Measurements from ENCODE around the gene CCDC74B.
"Not testable (repeated sequence)": the region's sequence is repeated elsewhere in the genome, so short reads cannot be mapped to it uniquely, and the experiment has no call there.

The CCDC74B gene

DNA sequence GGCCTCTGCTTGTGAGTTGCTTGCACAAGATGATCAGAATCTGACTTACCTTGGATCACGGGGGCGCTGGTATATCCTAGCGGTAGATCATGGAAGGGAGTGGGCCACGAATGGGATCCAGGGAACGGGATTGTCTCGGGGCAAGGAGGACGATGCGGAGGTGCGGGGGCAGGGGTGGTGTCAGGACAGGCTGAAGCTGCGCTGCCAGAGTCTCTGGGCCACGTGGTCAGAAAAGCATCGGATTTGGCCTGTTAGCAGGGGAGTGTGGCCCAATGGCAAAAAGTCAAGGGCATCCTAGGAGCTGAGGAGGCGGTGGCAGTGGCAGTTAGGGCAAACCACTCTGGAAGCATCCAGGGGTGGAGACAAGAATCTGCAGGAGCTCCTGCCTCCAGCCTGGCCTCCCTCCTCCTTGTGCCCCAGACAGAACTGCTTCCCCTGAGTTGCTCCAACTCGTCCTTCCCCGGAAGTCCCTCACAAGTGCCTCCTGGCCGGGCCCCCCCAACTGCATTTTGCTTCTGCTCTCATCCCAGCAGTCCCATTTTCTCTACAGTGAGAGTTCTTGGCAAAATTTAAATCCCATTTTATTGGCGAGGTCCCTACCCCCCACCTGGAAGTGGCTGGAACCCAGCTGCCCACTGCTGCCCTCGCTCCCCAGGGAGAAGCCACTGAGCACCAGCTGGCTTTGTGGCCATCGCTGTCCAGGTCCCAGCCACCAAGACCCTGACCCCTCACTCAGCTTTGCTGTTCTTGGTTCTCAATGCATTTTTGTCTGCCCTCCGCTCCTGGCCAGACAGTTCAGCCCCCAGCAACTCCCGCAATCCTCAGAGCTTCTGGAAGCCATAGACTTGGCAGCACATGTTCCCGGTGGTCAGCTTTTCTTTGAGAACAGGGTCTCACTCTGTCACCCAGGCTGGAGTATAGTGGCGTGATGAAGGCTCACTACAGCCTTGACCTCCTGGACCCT, 5.6 kb upstream of the CCDC74B start:
- no peak for DNase-seq (ENCODE audit: extremely low spot score)
- CTCF ChIA-PET = no interaction called here
- TF ChIP-seq SUZ12 (IDR thresholded peaks at IDR 0.05) (no peak), CTBP1 (IDR thresholded peaks at IDR 0.05; ENCODE audit: borderline replicate concordance) (no peak), SP1 (IDR thresholded peaks at IDR 0.05) (no peak), HDGF (IDR thresholded peaks at IDR 0.05; ENCODE audit: borderline replicate concordance) (no peak), BHLHE40 (IDR thresholded peaks at IDR 0.05; ENCODE audit: borderline replicate concordance) (no peak), TARDBP (IDR thresholded peaks at IDR 0.05) (no peak), FOXA1 (IDR thresholded peaks at IDR 0.05) (no peak), FOXK2 (IDR thresholded peaks at IDR 0.05) (no peak), ZNF384 (IDR thresholded peaks at IDR 0.05) (no peak), FOXM1 (IDR thresholded peaks at IDR 0.05; ENCODE audit: borderline replicate concordance) (no peak), L3MBTL2 (conservative IDR thresholded peaks at IDR 0.05) (no peak), ARNT (IDR thresholded peaks at IDR 0.05) (no peak), NFRKB (IDR thresholded peaks at IDR 0.05) (no peak), LEF1 (IDR thresholded peaks at IDR 0.05; ENCODE audit: borderline replicate concordance) (no peak), ELF4 (IDR thresholded peaks at IDR 0.05) (no peak)
- TF ChIP-seq, protein P1, sequence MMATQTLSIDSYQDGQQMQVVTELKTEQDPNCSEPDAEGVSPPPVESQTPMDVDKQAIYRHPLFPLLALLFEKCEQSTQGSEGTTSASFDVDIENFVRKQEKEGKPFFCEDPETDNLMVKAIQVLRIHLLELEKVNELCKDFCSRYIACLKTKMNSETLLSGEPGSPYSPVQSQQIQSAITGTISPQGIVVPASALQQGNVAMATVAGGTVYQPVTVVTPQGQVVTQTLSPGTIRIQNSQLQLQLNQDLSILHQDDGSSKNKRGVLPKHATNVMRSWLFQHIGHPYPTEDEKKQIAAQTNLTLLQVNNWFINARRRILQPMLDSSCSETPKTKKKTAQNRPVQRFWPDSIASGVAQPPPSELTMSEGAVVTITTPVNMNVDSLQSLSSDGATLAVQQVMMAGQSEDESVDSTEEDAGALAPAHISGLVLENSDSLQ (IDR thresholded peaks at IDR 0.05) = no peak
- POLR2A ChIA-PET = interaction anchor here (1.0 kb wide), 1 partner anchor 31 kb away, joined by 3 read pairs; the partner anchor contains the start of gene SMPD4

DNA sequence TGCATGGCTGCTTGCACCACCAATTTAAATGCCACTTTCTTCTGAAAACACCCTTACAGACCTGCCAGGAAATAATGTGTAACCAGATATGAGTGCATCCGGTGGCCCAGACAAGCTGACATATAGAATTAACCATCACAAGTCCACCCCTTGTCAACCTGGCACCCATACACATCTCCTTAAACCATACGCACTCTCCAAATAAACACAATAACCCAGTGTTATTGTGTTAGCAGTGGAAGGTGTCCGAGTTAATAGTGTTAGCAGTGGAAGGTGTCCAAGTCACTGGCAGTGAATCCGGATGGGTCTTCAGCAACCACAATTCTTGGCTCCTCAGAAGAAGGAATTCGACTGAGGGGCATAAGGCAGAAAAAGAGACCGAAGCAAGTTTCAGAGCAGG, 3.6 kb upstream of the CCDC74B start:
- DNase-seq (ENCODE audit: extremely low spot score); CTCF ChIA-PET; POLR2A ChIA-PET: not testable (repeated sequence)

DNA sequence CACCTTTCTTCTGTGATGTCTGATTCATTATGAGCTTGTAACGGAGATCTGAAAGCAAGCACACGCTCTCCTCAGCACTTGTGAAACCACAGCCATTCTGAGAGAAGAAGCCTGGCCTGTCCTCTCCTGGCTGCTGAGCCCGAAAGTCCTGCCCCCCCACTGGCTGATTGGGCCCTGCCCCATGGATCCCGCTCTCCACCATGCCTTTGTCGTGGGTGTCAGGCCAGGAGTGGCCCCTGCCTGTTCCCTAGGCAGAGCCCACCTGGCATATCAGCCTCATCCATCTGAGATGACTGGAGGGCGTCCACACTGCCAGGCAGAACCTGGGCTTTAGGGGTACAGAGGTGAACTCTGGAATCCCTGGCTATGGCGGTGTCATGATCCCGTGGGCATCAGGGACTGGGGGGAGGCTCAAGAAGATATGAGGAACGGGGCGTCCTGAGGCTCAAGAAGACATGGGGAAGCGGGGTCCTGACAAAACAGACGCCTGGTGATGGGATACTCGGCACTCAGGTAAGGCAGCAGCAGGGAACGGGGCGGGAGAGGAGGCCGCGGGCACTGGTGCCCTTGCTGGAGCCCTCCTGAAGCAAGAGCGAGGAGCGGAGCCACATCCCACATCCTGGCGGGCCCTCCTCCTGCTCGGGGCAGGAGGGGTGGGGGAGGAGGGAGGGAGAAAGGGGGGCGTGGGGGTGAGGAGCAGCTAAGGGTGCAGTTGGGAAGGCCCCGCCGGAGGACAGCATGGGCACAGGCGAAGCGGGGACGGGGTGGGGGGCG, 1.5 kb downstream of the CCDC74B start:
- CTCF ChIA-PET; POLR2A ChIA-PET; DNase-seq (ENCODE audit: extremely low spot score): not testable (repeated sequence)

DNA sequence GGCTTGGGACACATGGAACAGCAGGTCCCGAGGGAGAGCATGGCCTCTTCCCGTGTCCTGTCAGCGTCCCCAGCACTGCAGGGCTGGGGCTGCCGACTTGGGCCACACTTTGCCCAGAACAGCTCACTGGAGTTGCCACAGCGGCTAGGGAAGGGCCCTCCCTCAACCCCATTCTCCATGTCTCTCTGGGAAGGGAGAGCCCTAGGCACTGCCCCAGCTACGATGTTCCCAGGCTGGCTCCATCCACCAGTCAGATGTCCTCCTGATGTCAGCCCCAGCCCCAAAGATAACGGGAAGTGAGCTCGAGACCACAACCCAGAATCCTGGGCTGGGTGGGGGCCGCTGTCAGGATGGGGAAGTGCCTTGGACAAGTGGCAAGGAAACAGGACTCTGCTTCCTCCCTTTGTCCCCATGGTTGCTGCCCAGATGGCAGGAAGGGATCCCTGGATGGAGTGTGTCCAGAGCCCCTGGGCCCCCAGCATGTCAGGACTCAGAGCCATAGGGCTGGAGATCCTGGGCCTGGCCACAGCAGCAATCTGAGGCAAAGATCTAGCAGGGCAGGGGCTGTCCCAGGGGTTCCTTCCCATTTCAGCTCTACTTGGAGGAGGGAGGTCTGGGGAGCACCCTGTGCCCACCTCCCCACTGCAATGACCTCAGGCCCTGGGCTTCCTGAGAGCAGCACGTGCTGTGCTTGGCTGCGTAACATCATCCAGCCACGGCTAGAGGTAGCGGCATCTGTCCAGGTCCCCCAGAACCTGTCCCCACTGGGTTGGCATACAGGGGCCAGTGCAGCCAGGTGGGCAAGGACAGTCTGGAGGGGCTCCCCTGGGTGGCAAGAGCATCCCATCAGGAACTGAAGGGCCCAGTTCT, 2.3 kb downstream of the CCDC74B start:
- POLR2A ChIA-PET; DNase-seq (ENCODE audit: extremely low spot score); CTCF ChIA-PET: not testable (repeated sequence)

DNA sequence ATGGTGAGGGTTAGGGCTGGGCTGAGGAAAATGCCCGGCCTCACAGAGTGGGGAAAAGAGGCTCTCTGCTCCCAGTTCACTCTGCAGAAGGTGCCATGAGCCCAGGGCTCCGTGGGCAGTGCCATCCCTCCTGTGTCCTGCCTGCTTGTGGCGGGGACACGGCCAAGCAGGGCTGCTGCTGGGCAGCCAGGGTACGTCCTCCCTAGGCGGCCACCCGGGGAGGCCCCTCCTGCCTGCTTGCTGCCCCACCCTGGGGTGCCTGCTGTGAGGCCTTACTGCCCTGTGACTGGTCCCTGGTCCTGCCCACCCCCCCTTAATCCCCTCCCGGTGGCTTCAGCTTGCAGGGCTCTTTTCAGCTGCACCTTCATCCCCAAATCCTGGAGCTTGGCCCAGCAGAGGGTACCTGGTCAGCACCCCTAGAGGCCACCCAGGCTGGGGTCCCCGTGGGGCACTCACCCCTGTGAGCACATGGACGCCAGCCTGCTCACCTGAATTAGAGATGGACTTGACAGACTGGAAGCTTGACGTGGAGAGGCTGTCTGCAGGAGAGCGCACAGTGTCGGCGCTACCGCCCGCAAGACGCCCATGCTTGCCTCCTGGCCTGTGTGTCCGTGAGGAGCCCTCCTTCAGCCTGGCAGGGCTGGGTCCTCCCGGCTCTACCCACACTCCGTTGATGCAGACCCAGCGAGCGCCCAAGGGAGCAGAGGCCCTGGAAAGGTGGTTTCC, 3.1 kb downstream of the CCDC74B start:
- CTCF ChIA-PET; DNase-seq (ENCODE audit: extremely low spot score); POLR2A ChIA-PET: not testable (repeated sequence)

DNA sequence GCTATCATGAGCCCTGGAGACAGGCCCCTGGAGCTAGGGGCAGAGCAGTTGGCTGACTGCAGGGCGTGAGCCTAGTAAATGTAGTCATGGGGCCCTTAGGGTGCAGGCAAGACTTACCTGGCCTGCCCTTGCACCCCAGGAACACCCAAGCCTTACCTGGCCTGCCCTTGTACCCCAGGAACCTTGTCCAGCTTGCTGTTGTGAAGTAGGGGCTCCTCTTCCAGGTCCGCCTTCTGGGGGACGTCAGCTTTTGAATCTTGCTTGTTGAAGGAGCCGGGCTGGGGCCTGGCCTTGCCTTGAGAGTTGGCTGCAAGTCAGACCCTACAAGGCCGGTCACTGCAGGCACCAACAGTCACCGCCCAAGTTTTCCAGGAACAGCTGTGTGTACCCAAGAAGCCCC, 3.9 kb downstream of the CCDC74B start:
- CTCF ChIA-PET; DNase-seq (ENCODE audit: extremely low spot score); POLR2A ChIA-PET: not testable (repeated sequence)

DNA sequence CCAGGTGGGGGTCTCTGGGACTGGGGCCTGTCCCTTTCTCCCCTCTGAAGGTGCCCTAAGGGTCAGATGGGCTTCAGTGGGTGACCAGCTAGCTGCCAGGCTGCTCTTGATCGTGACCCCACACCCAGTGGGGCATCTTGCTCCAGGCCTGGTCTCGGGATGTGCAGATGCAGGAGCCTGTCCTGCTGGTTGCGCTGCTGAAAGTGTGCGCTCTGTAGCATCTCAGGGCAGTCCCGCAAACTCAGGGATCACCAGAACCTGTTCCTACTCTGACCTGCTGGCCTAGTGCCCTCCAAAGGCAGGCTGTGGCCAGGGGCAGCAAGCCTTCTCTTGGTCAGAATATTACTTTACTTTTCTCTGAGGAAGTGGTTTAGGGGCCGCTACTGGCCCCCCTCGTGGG, 4.4 kb downstream of the CCDC74B start:
- DNase-seq (ENCODE audit: extremely low spot score); CTCF ChIA-PET; POLR2A ChIA-PET: not testable (repeated sequence)

DNA sequence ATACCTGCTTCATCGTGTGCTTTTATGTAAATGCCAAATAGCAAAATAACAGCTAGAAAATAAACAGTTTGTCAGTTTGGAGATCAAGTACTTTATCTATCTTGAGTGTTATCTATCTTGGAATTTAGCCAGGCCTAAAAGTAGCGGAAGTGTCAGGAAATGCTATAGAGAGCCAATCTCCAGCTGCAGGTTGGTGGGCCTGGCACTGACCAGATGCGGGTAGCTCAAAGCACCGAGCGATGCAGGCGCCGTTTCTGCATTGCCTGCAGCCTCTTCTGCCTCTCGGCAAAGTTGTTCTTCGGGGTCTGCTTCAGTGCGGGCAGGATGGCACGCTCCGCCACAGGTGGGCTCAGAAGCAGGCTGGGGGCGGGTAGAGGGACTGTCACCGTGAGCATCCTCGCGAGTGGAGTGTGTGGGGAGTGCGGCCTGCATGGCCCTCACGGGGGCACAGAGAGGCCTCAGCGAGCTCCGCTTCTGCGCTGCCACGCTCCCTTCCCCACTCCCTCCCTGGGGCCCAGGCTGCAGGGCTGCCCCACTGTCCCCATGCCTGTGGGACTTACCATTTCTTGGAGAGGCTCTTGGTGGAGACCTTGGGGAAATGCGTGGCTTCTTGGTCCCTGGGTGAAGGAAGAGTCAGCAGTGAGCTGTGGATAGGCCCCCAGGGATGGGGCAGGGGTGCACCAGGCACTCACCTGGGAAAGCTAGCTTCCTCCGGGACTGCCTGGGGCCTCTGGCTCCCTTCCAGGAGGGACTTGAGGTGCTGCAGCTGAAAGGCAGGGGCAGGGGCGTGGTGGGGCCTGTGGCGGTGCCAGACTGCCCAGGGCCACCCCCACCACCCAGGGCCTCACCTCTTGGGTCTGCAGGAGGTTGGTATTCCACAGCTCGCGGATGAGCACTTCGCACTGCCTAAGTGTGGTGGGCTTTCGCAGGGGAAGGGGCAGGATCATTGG, 5.3 kb downstream of the CCDC74B start:
- CTCF ChIA-PET; DNase-seq (ENCODE audit: extremely low spot score); POLR2A ChIA-PET: not testable (repeated sequence)

DNA sequence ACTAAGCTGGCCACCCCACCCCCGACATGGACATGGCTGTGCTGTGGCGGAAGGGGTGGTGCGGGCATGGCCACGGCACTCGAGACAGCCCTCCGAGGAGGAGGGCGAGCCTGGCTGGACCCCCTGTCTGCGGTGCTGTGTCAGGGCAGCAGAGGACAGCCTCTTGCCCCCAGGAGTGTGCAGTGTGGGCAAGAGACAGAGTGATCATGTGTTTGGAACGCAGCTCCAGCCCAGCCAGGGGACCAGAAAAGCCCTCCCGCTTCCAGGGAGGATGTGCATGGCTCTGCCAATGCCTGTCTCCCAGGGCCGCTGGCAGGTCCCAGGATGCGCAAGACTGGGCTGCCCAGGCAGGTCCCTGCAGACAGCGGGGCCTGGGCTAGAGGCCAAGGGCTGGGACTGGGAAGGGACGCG, 6.1 kb downstream of the CCDC74B start:
- POLR2A ChIA-PET; DNase-seq (ENCODE audit: extremely low spot score); CTCF ChIA-PET: not testable (repeated sequence)

DNA sequence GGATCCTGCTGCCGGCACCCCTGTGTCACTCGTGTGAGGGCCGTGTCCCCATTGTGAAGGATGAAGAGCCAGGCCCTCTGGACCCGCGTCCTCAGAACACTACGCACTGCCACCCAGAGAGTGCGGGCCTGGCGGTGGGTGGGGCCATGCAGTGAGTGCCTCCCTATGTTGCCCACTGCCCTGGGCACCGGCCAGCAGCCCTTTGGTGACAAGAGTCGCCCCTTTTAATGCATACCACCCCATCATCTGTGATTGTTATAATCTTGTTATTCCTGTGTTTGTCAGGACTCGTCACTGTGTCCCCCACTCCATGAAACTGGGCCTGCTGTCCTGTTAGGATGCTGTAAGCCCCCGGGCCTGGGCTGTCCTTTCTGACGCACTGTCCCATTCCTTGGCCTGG, 6.6 kb downstream of the CCDC74B start:
- CTCF ChIA-PET; DNase-seq (ENCODE audit: extremely low spot score); POLR2A ChIA-PET: not testable (repeated sequence)

DNA sequence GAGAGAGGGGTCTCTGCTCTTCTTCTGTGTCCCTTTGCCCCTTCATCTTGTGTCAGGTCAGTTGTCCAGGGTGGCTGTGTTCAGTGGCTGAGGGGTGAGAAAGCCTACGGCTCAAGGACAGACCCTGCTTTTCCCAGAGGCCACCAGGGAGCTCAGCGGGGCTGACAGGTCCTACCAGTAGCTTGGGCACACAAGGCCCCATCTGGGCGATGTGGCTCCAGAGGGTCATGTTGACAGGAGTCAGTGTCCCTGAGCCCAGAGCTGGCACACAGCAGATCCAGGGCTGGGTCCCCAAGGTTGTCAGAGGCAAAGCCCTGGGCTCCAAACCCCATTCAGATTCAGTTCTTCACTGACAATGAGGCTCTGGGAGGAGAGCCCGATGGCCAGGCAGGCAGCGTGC, 7.8 kb downstream of the CCDC74B start:
- CTCF ChIA-PET; DNase-seq (ENCODE audit: extremely low spot score); POLR2A ChIA-PET: not testable (repeated sequence)

DNA sequence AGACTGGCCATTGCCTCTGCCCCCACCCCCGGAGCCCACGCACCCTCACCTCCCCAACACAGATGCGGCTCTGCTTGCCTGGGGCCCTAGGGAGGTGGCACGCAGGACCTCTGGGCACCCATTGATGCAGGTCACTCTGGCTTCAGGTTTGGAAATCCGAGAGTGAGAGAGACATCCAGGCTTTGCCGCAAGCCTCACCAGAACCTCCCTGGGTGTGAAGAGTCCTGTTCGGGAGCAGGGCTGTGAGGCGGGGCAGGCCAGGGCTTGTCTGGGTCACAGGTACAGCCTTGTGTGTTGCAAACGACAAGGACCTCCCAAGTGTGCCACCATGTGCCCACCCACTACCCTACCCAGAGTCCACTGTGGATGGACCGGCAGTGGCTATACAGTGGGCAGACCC, 8.4 kb downstream of the CCDC74B start:
- POLR2A ChIA-PET; CTCF ChIA-PET; DNase-seq (ENCODE audit: extremely low spot score): not testable (repeated sequence)
